VCaP (cell line): ENCODE measurements around the gene SMAD6.

Experiments
- H3K27ac ChIP-seq: fragments of 450-650 bp; 2 replicates; pipeline ENCODE4 v1.5.1; 2017
- TF ChIP-seq, protein P1 (sequence below): fragments of 450-650 bp; conservative IDR thresholded peaks from 2 replicates; pipeline ENCODE4 v1.5.1; 2017; ENCODE audit warnings: mild to moderate bottlenecking, moderate library complexity

SMAD6 gene

GRCh38 chr15:66729331-66729951 is 27.4 kb downstream of the SMAD6 start:
- H3K27ac ChIP-seq, result no peak overlapping the region
- TF ChIP-seq, protein P1, sequence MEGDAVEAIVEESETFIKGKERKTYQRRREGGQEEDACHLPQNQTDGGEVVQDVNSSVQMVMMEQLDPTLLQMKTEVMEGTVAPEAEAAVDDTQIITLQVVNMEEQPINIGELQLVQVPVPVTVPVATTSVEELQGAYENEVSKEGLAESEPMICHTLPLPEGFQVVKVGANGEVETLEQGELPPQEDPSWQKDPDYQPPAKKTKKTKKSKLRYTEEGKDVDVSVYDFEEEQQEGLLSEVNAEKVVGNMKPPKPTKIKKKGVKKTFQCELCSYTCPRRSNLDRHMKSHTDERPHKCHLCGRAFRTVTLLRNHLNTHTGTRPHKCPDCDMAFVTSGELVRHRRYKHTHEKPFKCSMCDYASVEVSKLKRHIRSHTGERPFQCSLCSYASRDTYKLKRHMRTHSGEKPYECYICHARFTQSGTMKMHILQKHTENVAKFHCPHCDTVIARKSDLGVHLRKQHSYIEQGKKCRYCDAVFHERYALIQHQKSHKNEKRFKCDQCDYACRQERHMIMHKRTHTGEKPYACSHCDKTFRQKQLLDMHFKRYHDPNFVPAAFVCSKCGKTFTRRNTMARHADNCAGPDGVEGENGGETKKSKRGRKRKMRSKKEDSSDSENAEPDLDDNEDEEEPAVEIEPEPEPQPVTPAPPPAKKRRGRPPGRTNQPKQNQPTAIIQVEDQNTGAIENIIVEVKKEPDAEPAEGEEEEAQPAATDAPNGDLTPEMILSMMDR, result no peak

GRCh38 chr15:66730168-66731021 is 28.4 kb downstream of the SMAD6 start:
- H3K27ac ChIP-seq, result no peak overlapping the region
- TF ChIP-seq, protein P1, result no peak

DNA sequence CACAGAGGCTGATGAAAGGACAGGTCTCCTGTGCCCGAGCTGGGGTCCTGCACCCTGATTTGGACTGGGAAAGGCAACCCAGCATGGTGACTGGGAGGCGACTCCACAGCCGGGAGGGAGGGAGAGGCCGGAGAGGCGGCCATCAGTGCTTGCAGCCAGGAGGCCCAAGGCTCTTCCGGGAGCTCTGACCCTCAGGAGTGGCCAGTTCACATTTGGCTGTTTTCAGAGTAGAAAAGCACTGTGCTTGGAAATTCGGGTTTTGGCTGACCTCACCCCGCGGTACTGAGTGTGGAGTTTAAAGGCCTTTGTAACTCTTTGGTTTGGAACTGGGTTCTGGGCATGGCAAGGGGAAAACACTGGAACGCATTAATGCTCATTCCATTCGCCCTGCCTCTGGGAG is 31.9 kb downstream of the SMAD6 start:
- TF ChIP-seq, protein P1, result no peak
- H3K27ac ChIP-seq, result no peak overlapping the region

DNA sequence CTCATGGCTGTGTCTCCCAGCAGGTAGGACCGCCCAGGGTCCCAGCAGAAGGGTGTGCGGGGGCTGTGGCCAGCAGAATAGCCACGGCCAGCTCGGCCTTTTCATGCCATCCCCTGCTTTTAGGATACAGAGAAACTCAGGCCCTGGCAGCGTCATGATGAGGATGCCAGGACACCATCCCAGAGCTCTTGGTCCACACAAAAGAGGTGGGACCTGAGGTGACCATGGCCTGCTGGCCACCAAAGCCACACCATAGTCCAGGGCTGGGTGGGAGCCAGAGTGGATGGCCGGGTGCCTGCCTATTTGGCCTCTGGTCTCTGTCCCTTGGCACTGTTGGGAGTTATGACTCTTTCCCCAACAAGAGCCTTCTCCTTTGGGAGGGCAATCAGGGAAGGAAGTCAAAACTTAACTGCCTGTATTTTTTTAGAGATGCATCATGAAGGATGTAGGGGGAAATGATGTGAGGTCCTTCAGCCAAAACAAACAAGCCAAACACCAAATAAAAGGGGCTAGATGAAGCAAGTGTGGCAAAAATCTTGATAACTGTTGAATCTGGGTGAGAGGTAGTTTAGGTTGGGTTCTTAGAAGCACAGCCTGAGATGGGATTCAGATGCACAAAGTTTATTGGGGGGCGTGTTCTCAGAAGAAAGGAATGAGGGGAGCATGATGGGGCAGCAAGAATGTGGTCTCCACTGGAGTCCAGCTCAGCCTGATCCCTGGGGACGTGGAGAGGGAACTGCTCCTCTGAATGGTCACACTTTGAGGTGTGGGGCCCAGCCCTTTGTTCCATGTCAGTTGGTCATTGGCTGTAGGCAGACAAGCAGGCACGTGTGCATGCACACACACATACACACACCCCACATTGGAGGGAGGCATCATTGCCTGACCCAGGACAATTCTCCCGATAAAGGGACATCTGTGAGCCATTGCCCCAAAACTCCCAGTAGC is 33.2 kb downstream of the SMAD6 start:
- H3K27ac ChIP-seq, result no peak overlapping the region
- TF ChIP-seq, protein P1, result no peak

GRCh38 chr15:66735909-66736305 is 33.9 kb downstream of the SMAD6 start:
- H3K27ac ChIP-seq, result no peak overlapping the region
- TF ChIP-seq, protein P1, result no peak

DNA sequence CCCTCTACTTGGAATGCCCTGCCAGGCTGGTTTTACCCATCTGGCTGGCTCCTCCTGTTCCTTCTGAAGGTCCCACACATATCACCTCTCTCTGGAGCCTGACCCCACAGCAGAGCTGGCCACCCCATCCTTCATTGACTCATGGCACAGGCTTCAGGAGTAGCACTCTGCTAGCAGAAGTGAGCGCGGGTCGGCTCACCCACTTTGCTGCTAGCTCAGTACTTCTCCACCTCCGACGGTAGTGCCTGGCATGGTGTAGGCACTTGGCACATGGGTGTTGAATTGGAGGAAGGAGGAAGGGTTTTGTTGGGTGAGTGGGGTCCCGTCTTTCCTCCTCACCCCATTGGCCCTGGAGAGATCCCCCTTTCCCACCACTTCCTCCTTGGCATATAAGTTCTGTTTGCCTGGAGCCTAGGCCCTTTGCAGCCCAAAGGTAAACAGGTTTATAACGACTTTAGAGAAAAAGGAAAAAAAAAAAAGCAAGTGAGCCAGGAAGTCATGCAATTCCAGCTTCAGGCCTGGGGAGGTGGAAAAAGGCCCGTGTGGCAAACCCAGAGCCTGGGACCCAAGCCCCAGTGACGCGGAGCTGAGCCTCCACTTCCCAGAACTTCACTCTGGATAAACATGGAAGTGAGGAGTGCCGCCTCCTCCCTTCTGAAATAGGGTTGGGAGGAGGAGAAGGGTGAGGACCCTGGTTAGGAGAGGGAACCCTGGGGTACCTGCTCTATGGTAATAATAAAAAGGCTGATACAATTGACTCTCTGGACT is 35.4 kb downstream of the SMAD6 start:
- H3K27ac ChIP-seq, result no peak overlapping the region
- TF ChIP-seq, protein P1, result no peak
